GM12878 (cell line): Measurements from ENCODE around the gene OR11A1. TPM values are rescaled to one million over a fixed set of nuclear protein-coding genes. Genes with fewer than 3 reads are reported as not detected.

Experiments used
- ATAC-seq: fragments of 200-7000 bp; cut with Tn5 transposase; 3 replicates; pipeline ENCODE4 v1.9.1; 2020; ENCODE audit warnings: mild to moderate bottlenecking, moderate library complexity
- BruUV-seq: library from RNA; stranded (reverse); fragments of 400-500 nt; replicated peaks from 2 replicates; lab custom pipeline; 2021; lab: Mats Ljungman, UMichigan
- CTCF ChIA-PET: fragments of 300-600 bp; sonication (Branson Sonifier 250); formaldehyde crosslinking; extraction: SDS; loops from one replicate; lab custom pipeline; 2021; ENCODE audit warnings: inconsistent platforms; lab: Yijun Ruan, JAX
- POLR2A ChIA-PET: fragments of 350-600 bp; formaldehyde crosslinking; extraction: SDS; loops from one replicate; lab custom pipeline; 2021; ENCODE audit warnings: inconsistent platforms; lab: Charles Lee
- RAD21 ChIA-PET: fragments of 300-600 bp; sonication (Branson Sonifier 250); formaldehyde crosslinking; loops from one replicate; lab custom pipeline; 2023; ENCODE audit warnings: antibody characterized with exemption; ENCODE audit not compliant: unreplicated experiment; lab: Charles Lee
- SMC1A ChIA-PET: fragments of 300-600 bp; sonication (Branson Sonifier 250); formaldehyde crosslinking; loops from one replicate; lab custom pipeline; 2023; ENCODE audit not compliant: unreplicated experiment, uncharacterized antibody; lab: Charles Lee
- DNase-seq: peaks from one replicate; pipeline ENCODE4 v3.0.0-alpha.2; 2011; ENCODE audit warnings: low read depth, low spot score
- FAIRE-seq: peaks from 3 replicates; lab custom pipeline; 2011; peaks lifted over from hg19 to GRCh38; lab: Jason Lieb, UNC
- H2AFZ ChIP-seq: 2 replicates; pipeline ENCODE4 v1.6.0; 2011; ENCODE audit warnings: low read depth, low read length, control low read depth; ENCODE audit not compliant: control insufficient read depth
- H3K27ac ChIP-seq: 2 replicates; pipeline ENCODE4 v1.5.1; 2011; ENCODE audit warnings: control low read depth; ENCODE audit not compliant: control insufficient read depth, insufficient read depth
- H3K27me3 ChIP-seq, 2 experiments: replicated peaks in 1 of 2; 2 replicates each; pipeline versions ENCODE4 v1.6.0 to v1.6.1; 2011; ENCODE audit warnings: low read length in 1 of 2; ENCODE audit not compliant: control insufficient read depth in 2 of 2, insufficient read depth in 2 of 2
- H3K36me3 ChIP-seq, 2 experiments: 2 replicates each; pipeline ENCODE4 v1.5.1; 2011; ENCODE audit warnings: low read length in 1 of 2; ENCODE audit not compliant: control insufficient read depth in 2 of 2, insufficient read depth in 2 of 2
- H3K4me1 ChIP-seq: 2 replicates; pipeline ENCODE4 v1.6.1; 2011; ENCODE audit warnings: mild to moderate bottlenecking, low read length, moderate library complexity, mixed read lengths; ENCODE audit not compliant: control insufficient read depth, insufficient read depth
- H3K4me2 ChIP-seq: 2 replicates; pipeline ENCODE4 v1.6.0; 2011; ENCODE audit warnings: control low read depth; ENCODE audit not compliant: control insufficient read depth, insufficient read depth
- H3K4me3 ChIP-seq: fragments of 200-600 bp; sonication (generic); 2 replicates; pipeline ENCODE4 v1.5.1; 2016
- H3K79me2 ChIP-seq: 2 replicates; pipeline ENCODE4 v1.6.0; 2011; ENCODE audit warnings: low read length; ENCODE audit not compliant: control insufficient read depth, insufficient read depth
- H3K9ac ChIP-seq: 2 replicates; pipeline ENCODE4 v1.8.0; 2011; ENCODE audit warnings: low read length, control low read depth, mixed read lengths; ENCODE audit not compliant: control insufficient read depth, insufficient read depth
- H3K9me3 ChIP-seq: replicated peaks from 3 replicates; pipeline ENCODE4 v1.5.1; 2011; ENCODE audit warnings: mild to moderate bottlenecking, low read length; ENCODE audit not compliant: control insufficient read depth, insufficient read depth
- H4K20me1 ChIP-seq: 2 replicates; pipeline ENCODE4 v1.6.0; 2011; ENCODE audit not compliant: control insufficient read depth, insufficient read depth
- CHD1 ChIP-seq: IDR thresholded peaks from 2 replicates; pipeline ENCODE4 v1.6.1; 2012; ENCODE audit warnings: low read depth, low read length, improper control_type of control experiment
- FOXK2 ChIP-seq: fragments of 450-650 bp; IDR thresholded peaks from 2 replicates; pipeline ENCODE4 v1.6.1; 2017; ENCODE audit warnings: mild to moderate bottlenecking, moderate library complexity
- NFXL1 ChIP-seq: fragments of 450-650 bp; IDR thresholded peaks from 2 replicates; pipeline ENCODE4 v1.6.1; 2017; ENCODE audit warnings: antibody characterized with exemption, mild to moderate bottlenecking, borderline replicate concordance
- RELB ChIP-seq: fragments of 450-650 bp; IDR thresholded peaks from 2 replicates; pipeline ENCODE4 v1.6.1; 2017; ENCODE audit warnings: low read depth, mild to moderate bottlenecking, moderate library complexity
- ZNF384 ChIP-seq: IDR thresholded peaks from 2 replicates; pipeline ENCODE4 v1.6.1; 2012; ENCODE audit warnings: low read depth, mild to moderate bottlenecking, low read length, improper control_type of control experiment, borderline replicate concordance
- WGBS: methylation state at CpG from one replicate; pipeline ENCODE4 v1.1.6; 2016; ENCODE audit warnings: low lambda C conversion rate; ENCODE audit not compliant: insufficient replicate concordance, insufficient coverage; ENCODE audit errors: missing lambda C conversion rate; 5-methylcytosine and 5-hydroxymethylcytosine counted together
- in situ Hi-C: fragments of 300-500 bp; cut with MboI; formaldehyde crosslinking; loops from 9 replicates; pipeline ENCODE4 v1.14.3; 2018; ENCODE audit warnings: mixed read lengths
- intact Hi-C: fragments of 100-400 bp; cut with micrococcal nuclease; formaldehyde crosslinking; loops from one replicate; pipeline ENCODE4 v1.14.2; 2022; ENCODE audit not compliant: unreplicated experiment
- polyA plus RNA-seq, 11 experiments: library from polyadenylated mRNA; depleted of rRNA in 4 of 11; unstranded in 6 of 11; stranded (reverse) in 5 of 11; fragments of >200 nt; fragmentation: Nextera tagmentation in 4 of 11; fragmentation: Illumina TruSeq in 1 of 11; extraction: Ambion mirVana in 4 of 11; extraction: Trizol in 1 of 11; gene quantifications; 1 replicate in 1 of 11; 2 replicates in 10 of 11; pipeline versions ENCODE4 v1.2.1 to v1.2.3, GENCODE V29; 2011 to 2016; ENCODE audit warnings: inconsistent platforms in 2 of 11, missing spikeins in 2 of 11, low read depth in 1 of 11
- total RNA-seq, 4 experiments: library from RNA; depleted of rRNA in 3 of 4; stranded (reverse); fragments of >200 nt in 3 of 4; fragmentation: Illumina TruSeq in 1 of 4; extraction: Trizol in 1 of 4; gene quantifications; 2 replicates each; pipeline versions ENCODE4 v1.2.1 to v1.2.3, GENCODE V29; 2013 to 2021
- TF ChIP-seq, protein P1 (sequence below): IDR thresholded peaks from 2 replicates; pipeline ENCODE4 v1.6.1; 2012; ENCODE audit warnings: mild to moderate bottlenecking, low read depth, low read length

The OR11A1 gene
- total and polyA plus RNA-seq, 10 of the 15 experiments (the other 5 are each of a cell fraction or from before 2014, with no cell fraction given), result not detected

DNA sequence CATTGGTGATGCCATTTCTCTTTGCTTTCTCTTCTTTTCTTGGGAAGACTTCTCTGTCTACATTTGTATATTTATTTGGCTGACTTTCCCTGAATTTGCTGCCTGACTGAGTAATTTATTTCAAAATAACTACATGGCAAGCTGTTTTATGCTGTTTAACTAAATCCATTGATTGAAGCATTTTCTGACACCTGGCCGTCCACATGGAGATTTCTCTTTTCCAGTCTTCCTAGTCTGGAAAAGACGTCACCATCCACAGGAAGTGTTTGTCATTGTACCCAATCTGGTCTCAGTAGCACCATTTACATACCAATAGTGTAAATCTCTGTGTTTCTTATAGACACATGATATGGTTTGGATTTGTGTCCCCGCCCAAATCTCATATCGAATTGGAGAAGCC, 40.1 kb upstream of the OR11A1 start:
- BruUV-seq, result no TSS peak

More for the DNA sequence above, 40.1 kb upstream of the OR11A1 start:
- POLR2A ChIA-PET, result no interaction called here
- RAD21 ChIA-PET, result no interaction called here
- no peak overlapping the region for H3K27ac ChIP-seq
- in situ Hi-C loops, result no loop called here
- SMC1A ChIA-PET, result no interaction called here
- H3K4me3 ChIP-seq, result no peak overlapping the region
- no peaks in the 10 kb centered on the region for H3K79me2 ChIP-seq
- 18% methylated on average over 4 of the region's 4 CpGs for WGBS
- H3K4me2 ChIP-seq, result no peak overlapping the region
- no peaks in the 10 kb centered on the region for H3K9me3 ChIP-seq
- H3K4me1 ChIP-seq, result no peaks in the 10 kb centered on the region
- no peak overlapping the region for H3K9ac ChIP-seq
- ATAC-seq (no peak), FAIRE-seq (no peak)
- H3K36me3 ChIP-seq, result no peaks in the 10 kb centered on the region
- CTCF ChIA-PET, result no interaction called here
- TF ChIP-seq CHD1 (no peak), FOXK2 (no peak), NFXL1 (no peak), ZNF384 (no peak), RELB (no peak)
- TF ChIP-seq, protein P1, sequence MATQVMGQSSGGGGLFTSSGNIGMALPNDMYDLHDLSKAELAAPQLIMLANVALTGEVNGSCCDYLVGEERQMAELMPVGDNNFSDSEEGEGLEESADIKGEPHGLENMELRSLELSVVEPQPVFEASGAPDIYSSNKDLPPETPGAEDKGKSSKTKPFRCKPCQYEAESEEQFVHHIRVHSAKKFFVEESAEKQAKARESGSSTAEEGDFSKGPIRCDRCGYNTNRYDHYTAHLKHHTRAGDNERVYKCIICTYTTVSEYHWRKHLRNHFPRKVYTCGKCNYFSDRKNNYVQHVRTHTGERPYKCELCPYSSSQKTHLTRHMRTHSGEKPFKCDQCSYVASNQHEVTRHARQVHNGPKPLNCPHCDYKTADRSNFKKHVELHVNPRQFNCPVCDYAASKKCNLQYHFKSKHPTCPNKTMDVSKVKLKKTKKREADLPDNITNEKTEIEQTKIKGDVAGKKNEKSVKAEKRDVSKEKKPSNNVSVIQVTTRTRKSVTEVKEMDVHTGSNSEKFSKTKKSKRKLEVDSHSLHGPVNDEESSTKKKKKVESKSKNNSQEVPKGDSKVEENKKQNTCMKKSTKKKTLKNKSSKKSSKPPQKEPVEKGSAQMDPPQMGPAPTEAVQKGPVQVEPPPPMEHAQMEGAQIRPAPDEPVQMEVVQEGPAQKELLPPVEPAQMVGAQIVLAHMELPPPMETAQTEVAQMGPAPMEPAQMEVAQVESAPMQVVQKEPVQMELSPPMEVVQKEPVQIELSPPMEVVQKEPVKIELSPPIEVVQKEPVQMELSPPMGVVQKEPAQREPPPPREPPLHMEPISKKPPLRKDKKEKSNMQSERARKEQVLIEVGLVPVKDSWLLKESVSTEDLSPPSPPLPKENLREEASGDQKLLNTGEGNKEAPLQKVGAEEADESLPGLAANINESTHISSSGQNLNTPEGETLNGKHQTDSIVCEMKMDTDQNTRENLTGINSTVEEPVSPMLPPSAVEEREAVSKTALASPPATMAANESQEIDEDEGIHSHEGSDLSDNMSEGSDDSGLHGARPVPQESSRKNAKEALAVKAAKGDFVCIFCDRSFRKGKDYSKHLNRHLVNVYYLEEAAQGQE, result no peak
- TF ChIP-seq, all 136 proteins: peak for 0
- 0 out of 4 replicates have a peak, but pooled peaks cover under 1 to 2% of the 10 kb centered on the region in 2 experiments for H3K27me3 ChIP-seq
- no peaks in the 10 kb centered on the region for H4K20me1 ChIP-seq
- no peak overlapping the region for H2AFZ ChIP-seq
- intact Hi-C loops, result no loop called here
- DNase-seq, result no peak
